ENCODE results near the gene DTX3. TPM values are rescaled to one million over a fixed set of nuclear protein-coding genes. Genes with fewer than 3 reads are reported as not detected.

DTX3 gene
- total RNA-seq, 4 donors from 2014 or later = 3.5 to 13.8 (median 6.8) TPM

DNA sequence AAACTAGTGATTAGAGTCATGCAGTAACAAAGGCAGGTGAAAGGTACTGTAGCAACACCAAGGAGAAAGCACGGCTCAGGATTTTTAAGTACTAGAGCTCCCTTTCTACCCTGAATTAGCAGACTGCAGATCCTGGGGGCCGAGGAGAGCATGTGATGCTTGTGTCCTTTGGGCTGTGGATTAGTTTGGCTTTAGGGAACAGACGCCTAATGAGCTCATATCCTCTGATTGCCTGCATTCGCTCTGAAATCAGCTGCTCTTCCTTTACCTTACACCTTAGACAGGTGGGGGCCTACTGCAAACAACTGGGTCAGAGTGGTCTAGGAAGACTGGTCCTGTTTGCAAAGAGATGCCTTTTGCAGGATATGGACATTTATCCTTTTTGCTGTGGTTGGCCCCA is 11.4 kb upstream of the DTX3 start:
- ATAC-seq = no peak
- intact Hi-C loops (cut with DNase I; ENCODE audit: low total_unique reads) = no loop called here
- Histone ChIP-seq H3K9me3 (no peaks in the 10 kb centered on the region), H3K27me3 (no peaks in the 10 kb centered on the region), H3K4me1 (peaks cover 8 to 13% of the 10 kb centered on the region in 2 donors), H3K4me3 (no peak overlapping the region), H3K36me3 (peaks cover 0 to 19% of the 10 kb centered on the region in 2 donors), H3K27ac (no peak overlapping the region)
- in situ Hi-C loops (cut with MboI; ENCODE audit: low sequenced_read_pairs in 4 of 4) = no loop called here
- TF ChIP-seq, protein P1, sequence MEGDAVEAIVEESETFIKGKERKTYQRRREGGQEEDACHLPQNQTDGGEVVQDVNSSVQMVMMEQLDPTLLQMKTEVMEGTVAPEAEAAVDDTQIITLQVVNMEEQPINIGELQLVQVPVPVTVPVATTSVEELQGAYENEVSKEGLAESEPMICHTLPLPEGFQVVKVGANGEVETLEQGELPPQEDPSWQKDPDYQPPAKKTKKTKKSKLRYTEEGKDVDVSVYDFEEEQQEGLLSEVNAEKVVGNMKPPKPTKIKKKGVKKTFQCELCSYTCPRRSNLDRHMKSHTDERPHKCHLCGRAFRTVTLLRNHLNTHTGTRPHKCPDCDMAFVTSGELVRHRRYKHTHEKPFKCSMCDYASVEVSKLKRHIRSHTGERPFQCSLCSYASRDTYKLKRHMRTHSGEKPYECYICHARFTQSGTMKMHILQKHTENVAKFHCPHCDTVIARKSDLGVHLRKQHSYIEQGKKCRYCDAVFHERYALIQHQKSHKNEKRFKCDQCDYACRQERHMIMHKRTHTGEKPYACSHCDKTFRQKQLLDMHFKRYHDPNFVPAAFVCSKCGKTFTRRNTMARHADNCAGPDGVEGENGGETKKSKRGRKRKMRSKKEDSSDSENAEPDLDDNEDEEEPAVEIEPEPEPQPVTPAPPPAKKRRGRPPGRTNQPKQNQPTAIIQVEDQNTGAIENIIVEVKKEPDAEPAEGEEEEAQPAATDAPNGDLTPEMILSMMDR (IDR thresholded peaks at IDR 0.05 in 4 of 5, conservative IDR thresholded peaks at IDR 0.05 in 1 of 5) = no peak
- no peak for TF ChIP-seq POLR2A (IDR thresholded peaks at IDR 0.05)
- no peak for DNase-seq

DNA sequence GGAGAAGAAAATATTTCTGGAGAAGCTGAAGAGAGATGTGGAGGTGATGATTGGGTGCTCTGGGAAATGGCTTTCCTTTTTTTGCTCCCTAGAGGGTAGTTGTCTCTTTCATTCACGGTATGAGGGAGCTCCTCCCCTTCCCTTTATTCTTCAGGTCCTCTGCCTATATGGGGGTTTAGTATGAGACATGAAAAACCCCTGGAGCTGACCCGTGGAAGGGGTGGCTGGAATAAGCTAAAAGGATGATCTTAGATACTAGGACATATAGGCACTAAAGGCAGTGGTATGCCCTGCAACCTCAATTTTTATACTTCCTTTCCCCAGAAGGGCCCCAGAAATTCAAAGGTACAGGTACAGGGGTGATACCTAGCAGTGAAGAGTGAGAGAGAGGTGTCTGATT is 4.2 kb upstream of the DTX3 start:
- no peak for TF ChIP-seq POLR2A (IDR thresholded peaks at IDR 0.05)
- TF ChIP-seq, protein P1 (IDR thresholded peaks at IDR 0.05 in 4 of 5, conservative IDR thresholded peaks at IDR 0.05 in 1 of 5) = no peak
- DNase-seq = no peak
- intact Hi-C loops (cut with DNase I; ENCODE audit: low total_unique reads) (no loop called here), in situ Hi-C loops (cut with MboI; ENCODE audit: low sequenced_read_pairs in 4 of 4) (no loop called here)
- H3K27ac ChIP-seq = no peak overlapping the region
- peaks cover 6 to 14% (median 7%) of the 10 kb centered on the region in 3 donors for H3K27me3 ChIP-seq
- no peak for ATAC-seq
- H3K4me3 ChIP-seq = no peak overlapping the region
- no peaks in the 10 kb centered on the region for H3K9me3 ChIP-seq
- H3K36me3 ChIP-seq = peaks cover 0 to 36% of the 10 kb centered on the region in 2 donors
- H3K4me1 ChIP-seq = no peaks in the 10 kb centered on the region

DNA sequence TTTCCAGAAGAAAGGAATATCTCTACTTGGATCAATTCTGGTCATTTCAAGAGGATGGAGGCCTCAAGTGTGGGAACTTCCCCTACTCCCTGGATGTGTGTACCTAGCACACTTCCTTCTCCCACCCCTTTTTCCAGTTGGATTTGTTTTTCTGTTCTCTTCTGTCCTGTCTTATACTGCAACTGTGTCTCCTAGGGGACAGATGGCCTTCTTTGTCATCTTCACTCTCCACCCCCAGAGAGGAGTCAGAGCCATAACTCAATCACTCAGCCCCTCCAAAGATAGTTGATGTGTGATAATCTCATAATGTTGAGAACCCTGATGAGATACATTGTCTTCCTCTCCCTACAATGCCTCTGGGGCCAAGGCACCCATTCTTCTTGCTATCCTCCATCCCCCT is 2.1 kb upstream of the DTX3 start:
- Histone ChIP-seq H3K36me3 (peaks cover 0 to 25% of the 10 kb centered on the region in 2 donors), H3K27me3 (peaks cover 13 to 34% (median 20%) of the 10 kb centered on the region in 3 donors), H3K4me3 (no peak overlapping the region), H3K4me1 (no peaks in the 10 kb centered on the region), H3K27ac (peak overlapping the region in 3 of 4 donors; percentile 55 to 71 (median 66)), H3K9me3 (no peaks in the 10 kb centered on the region)
- no peak for ATAC-seq
- intact Hi-C loops (cut with DNase I; ENCODE audit: low total_unique reads) (no loop called here), in situ Hi-C loops (cut with MboI; ENCODE audit: low sequenced_read_pairs in 4 of 4) (no loop called here)
- no peak for TF ChIP-seq POLR2A (IDR thresholded peaks at IDR 0.05)
- TF ChIP-seq, protein P1 (IDR thresholded peaks at IDR 0.05 in 4 of 5, conservative IDR thresholded peaks at IDR 0.05 in 1 of 5) = no peak
- DNase-seq = no peak

DNA sequence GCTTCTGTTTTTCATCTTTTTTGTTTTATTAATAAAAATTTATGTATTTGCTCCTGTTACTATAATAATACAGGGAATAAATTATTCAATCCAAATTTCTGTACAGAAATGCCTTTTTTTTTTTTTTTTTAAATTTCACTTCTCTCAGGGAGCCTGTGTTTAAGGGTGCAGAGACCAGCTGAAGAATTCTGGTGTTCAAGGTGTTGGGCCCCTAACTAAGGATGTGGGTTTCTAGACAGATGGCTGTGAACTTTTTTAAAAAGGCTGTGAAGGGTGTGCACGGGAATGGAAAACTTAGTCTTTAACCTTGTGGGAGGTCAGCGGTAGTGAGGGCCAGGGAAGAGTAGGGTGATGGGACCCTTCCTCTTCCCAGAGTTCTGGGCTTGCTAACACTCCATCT is 1.3 kb upstream of the DTX3 start:
- H3K4me1 ChIP-seq = no peaks in the 10 kb centered on the region
- peaks cover 13 to 34% (median 23%) of the 10 kb centered on the region in 3 donors for H3K27me3 ChIP-seq
- intact Hi-C loops (cut with DNase I; ENCODE audit: low total_unique reads) = no loop called here
- no peak for TF ChIP-seq POLR2A (IDR thresholded peaks at IDR 0.05)
- TF ChIP-seq, protein P1 (IDR thresholded peaks at IDR 0.05 in 4 of 5, conservative IDR thresholded peaks at IDR 0.05 in 1 of 5) = no peak
- H3K36me3 ChIP-seq = peaks cover 0 to 21% of the 10 kb centered on the region in 2 donors
- in situ Hi-C loops (cut with MboI; ENCODE audit: low sequenced_read_pairs in 4 of 4) = no loop called here
- H3K27ac ChIP-seq = peak overlapping the region; percentile 10 to 71 (median 60)
- no peak overlapping the region for H3K4me3 ChIP-seq
- no peaks in the 10 kb centered on the region for H3K9me3 ChIP-seq
- ATAC-seq (no peak), DNase-seq (no peak)

Measured in gastrocnemius medialis (tissue), 4 donors.